ES-I3 (cell line): Measurements from ENCODE around the gene ACBD5.

ENCODE experiments used
- H3K36me3 ChIP-seq: 2 replicates; pipeline ENCODE4 v1.6.1; 2013; ENCODE audit warnings: mild to moderate bottlenecking, low read length, control low read depth, moderate library complexity; ENCODE audit not compliant: insufficient read depth
- H3K4me1 ChIP-seq: 2 replicates; pipeline ENCODE4 v1.6.1; 2013; ENCODE audit warnings: mild to moderate bottlenecking, control low read depth, low read length; ENCODE audit not compliant: insufficient read depth
- H3K9ac ChIP-seq: 2 replicates; pipeline ENCODE4 v1.6.1; 2013; ENCODE audit warnings: low read depth, mild to moderate bottlenecking, low read length, moderate library complexity
- H3K9me3 ChIP-seq: 2 replicates; pipeline ENCODE4 v1.6.1; 2013; ENCODE audit warnings: mild to moderate bottlenecking, low read length, moderate library complexity; ENCODE audit not compliant: control insufficient read depth, insufficient read depth

Gene ACBD5

GRCh38 chr10:27150261-27150660, 90.3 kb downstream of the ACBD5 start:
- Histone ChIP-seq H3K9ac (no peak overlapping the region), H3K36me3 (peaks cover 9% of the 10 kb centered on the region), H3K4me1 (no peaks in the 10 kb centered on the region), H3K9me3 (no peaks in the 10 kb centered on the region)

GRCh38 chr10:27147701-27148100, 92.9 kb downstream of the ACBD5 start:
- Histone ChIP-seq H3K9ac (no peak overlapping the region), H3K9me3 (no peaks in the 10 kb centered on the region), H3K4me1 (no peaks in the 10 kb centered on the region), H3K36me3 (peaks cover 13% of the 10 kb centered on the region)

- H3K4me1 ChIP-seq, result no peaks in the 10 kb centered on the region
- H3K36me3 ChIP-seq, result peaks cover 13% of the 10 kb centered on the region
- no peak overlapping the region for H3K9ac ChIP-seq
- H3K9me3 ChIP-seq, result no peaks in the 10 kb centered on the region
Observed at GRCh38 chr10:27145937-27146336, 94.7 kb downstream of the ACBD5 start.
